ENCODE data around the gene NEURL1B. TPM values are rescaled to one million over a fixed set of nuclear protein-coding genes. Genes with fewer than 3 reads are reported as not detected.
"Not testable (repeated sequence)": the region's sequence is repeated elsewhere in the genome, so short reads cannot be mapped to it uniquely, and the experiment has no call there.

Gene NEURL1B
- total RNA-seq, 4 donors from 2014 or later = 8.7 to 18.8 (median 15.1) TPM

- TF ChIP-seq POLR2A (IDR thresholded peaks at IDR 0.05) = no peak
- intact Hi-C loops (cut with DNase I; ENCODE audit: low total_unique reads) = no loop called here
- DNase-seq = no peak
- no peaks in the 10 kb centered on the region for H3K36me3 ChIP-seq
- peaks cover 0 to 2% of the 10 kb centered on the region in 2 donors for H3K4me1 ChIP-seq
- H3K9me3 ChIP-seq = no peaks in the 10 kb centered on the region
- H3K4me3 ChIP-seq = no peak overlapping the region
- peak overlapping the region in 1 of 4 donors; percentile 48 for H3K27ac ChIP-seq
- ATAC-seq = no peak
- H3K27me3 ChIP-seq = no peaks in the 10 kb centered on the region
- in situ Hi-C loops (cut with MboI; ENCODE audit: low sequenced_read_pairs in 4 of 4) = no loop called here
Observed at GRCh38 chr5:172596638-172597231, 44.3 kb upstream of the NEURL1B start.

- H3K36me3 ChIP-seq = no peaks in the 10 kb centered on the region
- H3K4me3 ChIP-seq = no peak overlapping the region
- intact Hi-C loops (cut with DNase I; ENCODE audit: low total_unique reads) (no loop called here), in situ Hi-C loops (cut with MboI; ENCODE audit: low sequenced_read_pairs in 4 of 4) (no loop called here)
- H3K4me1 ChIP-seq = peaks cover 0 to 3% of the 10 kb centered on the region in 2 donors
- H3K27ac ChIP-seq = peak overlapping the region in 3 of 4 donors; percentile 59 to 80 (median 68)
- H3K9me3 ChIP-seq = no peaks in the 10 kb centered on the region
- H3K27me3 ChIP-seq = no peaks in the 10 kb centered on the region
- DNase-seq = no peak
- peak; percentile 36 to 63 for ATAC-seq
- TF ChIP-seq CTCF (IDR thresholded peaks at IDR 0.05 in 4 of 5, conservative IDR thresholded peaks at IDR 0.05 in 1 of 5) = no peak
- no peak for TF ChIP-seq POLR2A (IDR thresholded peaks at IDR 0.05)
Observed at GRCh38 chr5:172597755-172598155, 43.3 kb upstream of the NEURL1B start.

- H3K4me3 ChIP-seq = no peak overlapping the region
- TF ChIP-seq CTCF (IDR thresholded peaks at IDR 0.05 in 4 of 5, conservative IDR thresholded peaks at IDR 0.05 in 1 of 5) = no peak
- no peak for TF ChIP-seq POLR2A (IDR thresholded peaks at IDR 0.05)
- intact Hi-C loops (cut with DNase I; ENCODE audit: low total_unique reads) (no loop called here), in situ Hi-C loops (cut with MboI; ENCODE audit: low sequenced_read_pairs in 4 of 4) (no loop called here)
- no peak for ATAC-seq
- H3K4me1 ChIP-seq = peaks cover 0 to 3% of the 10 kb centered on the region in 2 donors
- no peak for DNase-seq
- H3K27me3 ChIP-seq = no peaks in the 10 kb centered on the region
- H3K27ac ChIP-seq = peak overlapping the region; percentile 11 to 80 (median 64)
- no peaks in the 10 kb centered on the region for H3K36me3 ChIP-seq
- no peaks in the 10 kb centered on the region for H3K9me3 ChIP-seq
Observed at GRCh38 chr5:172598251-172599203, 42.5 kb upstream of the NEURL1B start.

- in situ Hi-C loops (cut with MboI; ENCODE audit: low sequenced_read_pairs in 4 of 4) (no loop called here), intact Hi-C loops (cut with DNase I; ENCODE audit: low total_unique reads) (no loop called here)
- no peaks in the 10 kb centered on the region for H3K27me3 ChIP-seq
- H3K27ac ChIP-seq = peak overlapping the region in 3 of 4 donors; percentile 59 to 80 (median 68)
- no peaks in the 10 kb centered on the region for H3K36me3 ChIP-seq
- TF ChIP-seq CTCF (IDR thresholded peaks at IDR 0.05 in 4 of 5, conservative IDR thresholded peaks at IDR 0.05 in 1 of 5) (no peak), POLR2A (IDR thresholded peaks at IDR 0.05) (no peak)
- ATAC-seq (no peak), DNase-seq (no peak)
- H3K9me3 ChIP-seq = no peaks in the 10 kb centered on the region
- H3K4me1 ChIP-seq = peaks cover 0 to 3% of the 10 kb centered on the region in 2 donors
- H3K4me3 ChIP-seq = no peak overlapping the region
Observed at GRCh38 chr5:172599204-172599567, 41.9 kb upstream of the NEURL1B start.

- ATAC-seq = no peak
- peaks cover 0 to 3% of the 10 kb centered on the region in 2 donors for H3K4me1 ChIP-seq
- H3K4me3 ChIP-seq = no peak overlapping the region
- in situ Hi-C loops (cut with MboI; ENCODE audit: low sequenced_read_pairs in 4 of 4) (no loop called here), intact Hi-C loops (cut with DNase I; ENCODE audit: low total_unique reads) (no loop called here)
- TF ChIP-seq POLR2A (IDR thresholded peaks at IDR 0.05) (no peak), CTCF (IDR thresholded peaks at IDR 0.05 in 4 of 5, conservative IDR thresholded peaks at IDR 0.05 in 1 of 5) (no peak)
- peak overlapping the region; percentile 29 to 80 (median 60) for H3K27ac ChIP-seq
- H3K9me3 ChIP-seq = no peaks in the 10 kb centered on the region
- no peaks in the 10 kb centered on the region for H3K27me3 ChIP-seq
- no peaks in the 10 kb centered on the region for H3K36me3 ChIP-seq
- DNase-seq = no peak
Observed at GRCh38 chr5:172600571-172600970, 40.5 kb upstream of the NEURL1B start.

GRCh38 chr5:172601576-172601975, 39.5 kb upstream of the NEURL1B start:
- intact Hi-C loops (cut with DNase I; ENCODE audit: low total_unique reads); ATAC-seq; H3K4me1 ChIP-seq; H3K4me3 ChIP-seq; H3K36me3 ChIP-seq; in situ Hi-C loops (cut with MboI; ENCODE audit: low sequenced_read_pairs in 4 of 4); H3K27me3 ChIP-seq; DNase-seq; H3K9me3 ChIP-seq: not testable (repeated sequence)
- peak overlapping the region; percentile 36 to 80 (median 70) for H3K27ac ChIP-seq

Measured in gastrocnemius medialis (tissue), 4 donors.